Endothelial cell of coronary artery (primary cell): Measurements from ENCODE around the gene RELCH. TPM values are rescaled to one million over a fixed set of nuclear protein-coding genes. Genes with fewer than 3 reads are reported as not detected.

ENCODE experiments used
- total RNA-seq: library from RNA; depleted of rRNA; stranded (reverse); fragments of >200 nt; gene quantifications from 2 replicates; pipeline ENCODE4 v1.2.3, GENCODE V29; 2014

RELCH gene, protein sequence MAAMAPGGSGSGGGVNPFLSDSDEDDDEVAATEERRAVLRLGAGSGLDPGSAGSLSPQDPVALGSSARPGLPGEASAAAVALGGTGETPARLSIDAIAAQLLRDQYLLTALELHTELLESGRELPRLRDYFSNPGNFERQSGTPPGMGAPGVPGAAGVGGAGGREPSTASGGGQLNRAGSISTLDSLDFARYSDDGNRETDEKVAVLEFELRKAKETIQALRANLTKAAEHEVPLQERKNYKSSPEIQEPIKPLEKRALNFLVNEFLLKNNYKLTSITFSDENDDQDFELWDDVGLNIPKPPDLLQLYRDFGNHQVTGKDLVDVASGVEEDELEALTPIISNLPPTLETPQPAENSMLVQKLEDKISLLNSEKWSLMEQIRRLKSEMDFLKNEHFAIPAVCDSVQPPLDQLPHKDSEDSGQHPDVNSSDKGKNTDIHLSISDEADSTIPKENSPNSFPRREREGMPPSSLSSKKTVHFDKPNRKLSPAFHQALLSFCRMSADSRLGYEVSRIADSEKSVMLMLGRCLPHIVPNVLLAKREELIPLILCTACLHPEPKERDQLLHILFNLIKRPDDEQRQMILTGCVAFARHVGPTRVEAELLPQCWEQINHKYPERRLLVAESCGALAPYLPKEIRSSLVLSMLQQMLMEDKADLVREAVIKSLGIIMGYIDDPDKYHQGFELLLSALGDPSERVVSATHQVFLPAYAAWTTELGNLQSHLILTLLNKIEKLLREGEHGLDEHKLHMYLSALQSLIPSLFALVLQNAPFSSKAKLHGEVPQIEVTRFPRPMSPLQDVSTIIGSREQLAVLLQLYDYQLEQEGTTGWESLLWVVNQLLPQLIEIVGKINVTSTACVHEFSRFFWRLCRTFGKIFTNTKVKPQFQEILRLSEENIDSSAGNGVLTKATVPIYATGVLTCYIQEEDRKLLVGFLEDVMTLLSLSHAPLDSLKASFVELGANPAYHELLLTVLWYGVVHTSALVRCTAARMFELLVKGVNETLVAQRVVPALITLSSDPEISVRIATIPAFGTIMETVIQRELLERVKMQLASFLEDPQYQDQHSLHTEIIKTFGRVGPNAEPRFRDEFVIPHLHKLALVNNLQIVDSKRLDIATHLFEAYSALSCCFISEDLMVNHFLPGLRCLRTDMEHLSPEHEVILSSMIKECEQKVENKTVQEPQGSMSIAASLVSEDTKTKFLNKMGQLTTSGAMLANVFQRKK
- total RNA-seq = 25.0 and 29.6 TPM in 2 replicates

DNA sequence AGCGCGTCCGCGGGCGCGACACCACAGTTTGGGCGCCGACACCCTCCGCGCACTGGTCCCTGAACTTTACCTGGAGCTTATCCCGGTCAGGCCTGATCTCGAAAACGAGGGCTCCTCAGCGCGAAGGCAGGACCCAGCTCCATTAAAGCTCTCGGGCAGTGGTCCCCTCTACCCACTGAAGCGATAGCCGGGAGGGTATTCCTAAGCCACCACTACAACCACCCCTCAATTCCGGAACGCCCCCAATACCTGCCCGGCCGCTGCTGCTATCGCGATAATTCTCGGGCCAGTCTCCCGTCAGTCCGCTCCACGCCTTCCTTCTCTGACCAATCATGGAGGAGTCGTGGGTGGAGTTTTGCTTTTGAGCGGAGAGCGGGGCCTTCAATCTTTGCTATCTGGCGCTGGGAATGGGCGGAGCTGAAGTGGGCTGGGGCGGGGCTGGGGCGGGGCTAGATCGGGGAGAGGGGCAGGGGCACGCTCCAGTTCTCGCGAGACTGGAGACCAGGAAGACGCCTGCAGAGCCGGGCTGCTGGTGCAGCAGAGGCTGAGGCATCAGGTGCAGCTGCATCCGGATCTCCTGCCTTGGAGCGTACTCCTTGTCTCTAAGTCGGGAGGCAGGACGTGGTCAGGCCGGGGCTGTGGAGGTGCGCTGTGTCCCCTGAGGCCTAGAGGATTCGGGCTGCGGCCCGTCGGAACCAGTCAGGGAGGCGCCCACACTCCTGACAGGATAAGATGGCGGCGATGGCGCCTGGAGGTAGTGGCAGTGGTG, at the start of gene RELCH, which contains the start of gene PIGN:
RELCH (plus strand) TSS at position 482 of the 769 bp plus-strand sequence; CDS start at position 733, 251 bp downstream.
PIGN (minus strand) TSS at position 283 of the 769 bp plus-strand sequence. CDS start 25,703 bp downstream, outside the sequence.

DNA sequence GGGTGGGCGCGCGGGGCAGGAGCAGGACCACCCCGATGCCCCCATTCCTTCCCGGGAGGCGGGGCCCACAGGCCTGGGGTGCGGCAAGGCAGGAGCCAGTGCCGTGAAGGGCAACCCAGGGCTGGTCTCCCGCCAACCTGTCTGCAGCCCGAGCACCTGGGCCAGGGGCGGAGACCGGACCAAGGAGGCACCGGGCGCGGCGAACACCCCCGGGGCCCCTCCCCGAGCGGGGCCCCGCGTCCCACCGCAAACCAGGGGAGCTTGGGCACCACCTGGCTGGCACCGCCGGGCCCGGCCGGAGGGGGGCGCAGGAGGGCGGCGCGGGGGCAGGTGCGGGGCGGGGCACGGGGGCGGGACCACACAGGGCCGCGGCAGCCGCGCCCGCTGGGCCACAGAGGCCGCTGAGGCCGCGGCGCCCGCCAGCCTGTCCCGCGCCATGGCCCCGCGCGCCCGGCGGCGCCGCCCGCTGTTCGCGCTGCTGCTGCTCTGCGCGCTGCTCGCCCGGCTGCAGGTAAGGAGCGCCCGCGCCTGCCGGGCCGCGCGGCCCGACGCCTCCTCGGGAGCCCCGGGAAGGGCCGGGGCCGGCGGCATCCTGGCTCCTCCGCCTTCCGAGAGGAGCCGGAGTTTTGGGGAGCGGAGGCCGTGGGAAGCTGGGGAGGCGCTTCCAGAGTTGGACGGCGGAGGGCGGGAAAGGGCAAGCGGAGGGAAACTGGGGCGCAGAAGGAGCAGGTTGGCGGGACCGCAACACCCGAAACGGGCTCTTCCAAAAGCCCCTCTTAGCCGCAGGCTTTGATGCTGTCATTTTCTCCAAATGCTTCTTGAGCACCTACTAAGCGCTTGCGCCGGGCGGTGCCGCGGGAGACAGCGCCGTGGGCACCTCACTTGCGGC, 138.1 kb downstream of the RELCH start, which contains the start of gene TNFRSF11A:
TNFRSF11A (plus strand) TSS at position 394 of the 889 bp plus-strand sequence; CDS start at position 437, 43 bp downstream.

Other genes with a start within 250 kb of the RELCH start
- gene PIGN, start 199 bp upstream of the RELCH start, total RNA-seq = 31.7 and 53.0 TPM in 2 replicates
- 1.9 and 3.1 TPM in 2 replicates for gene TNFRSF11A, start 138.1 kb downstream of the RELCH start, total RNA-seq